GM12891 (cell line): ENCODE measurements around the gene NCAM1.

Experiments
- DNase-seq: peaks from one replicate; pipeline ENCODE4 v3.0.0; 2011; ENCODE audit warnings: low spot score; ENCODE audit not compliant: insufficient read length
- FAIRE-seq: peaks from 2 replicates; lab custom pipeline; 2011; peaks lifted over from hg19 to GRCh38; lab: Jason Lieb, UNC
- PAX5 ChIP-seq: IDR thresholded peaks from 2 replicates; pipeline ENCODE4 v1.6.1; 2011; ENCODE audit warnings: low read length, moderate library complexity, mild to moderate bottlenecking; ENCODE audit not compliant: insufficient read depth, severe bottlenecking
- POLR2A ChIP-seq: IDR thresholded peaks from 2 replicates; pipeline ENCODE4 v1.6.1; 2011; ENCODE audit warnings: low read depth, low read length, control low read depth
- POLR2AphosphoS5 ChIP-seq: IDR thresholded peaks from 2 replicates; pipeline ENCODE4 v1.6.1; 2011; ENCODE audit warnings: low read depth, low read length, control low read depth
- POU2F2 ChIP-seq: IDR thresholded peaks from 2 replicates; pipeline ENCODE4 v1.6.1; 2011; ENCODE audit warnings: low read depth, mild to moderate bottlenecking, control low read depth, low read length, moderate library complexity
- SPI1 ChIP-seq: IDR thresholded peaks from 2 replicates; pipeline ENCODE4 v1.6.1; 2011; ENCODE audit warnings: low read depth, low read length, control low read depth
- TAF1 ChIP-seq: IDR thresholded peaks from 2 replicates; pipeline ENCODE4 v1.6.1; 2011; ENCODE audit warnings: low read depth, low read length, control low read depth

Gene NCAM1

GRCh38 chr11:113119966-113120736, 158.9 kb downstream of the NCAM1 start:
- FAIRE-seq = no peak
- no peak for DNase-seq

DNA sequence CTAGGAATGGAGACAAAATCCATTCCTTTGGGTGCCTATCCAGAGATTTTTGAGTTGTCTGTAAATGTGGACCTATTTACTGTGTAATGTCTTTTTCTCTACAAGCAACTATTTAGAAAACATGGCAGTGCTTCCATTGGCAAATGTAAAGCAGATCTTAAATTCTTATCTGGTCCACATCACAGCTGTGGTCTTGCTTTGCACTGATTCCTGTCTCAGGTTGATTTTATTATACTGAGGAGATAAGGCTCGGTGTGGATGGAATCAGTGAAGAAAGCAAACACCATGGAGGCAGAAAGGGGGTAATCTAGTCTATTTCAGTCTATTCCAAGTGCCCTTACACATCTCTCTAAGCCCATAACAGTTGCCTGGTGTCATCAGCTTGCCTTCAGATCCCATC, 160.5 kb downstream of the NCAM1 start:
- TF ChIP-seq POU2F2 (no peak), POLR2A (no peak), PAX5 (no peak), TAF1 (no peak), SPI1 (no peak), POLR2AphosphoS5 (no peak)
- DNase-seq (no peak), FAIRE-seq (no peak)

More at GRCh38 chr11:113119966-113120736, 158.9 kb downstream of the NCAM1 start:
- TF ChIP-seq POLR2AphosphoS5 (no peak), POLR2A (no peak), TAF1 (no peak), PAX5 (no peak), POU2F2 (no peak), SPI1 (no peak)

DNA sequence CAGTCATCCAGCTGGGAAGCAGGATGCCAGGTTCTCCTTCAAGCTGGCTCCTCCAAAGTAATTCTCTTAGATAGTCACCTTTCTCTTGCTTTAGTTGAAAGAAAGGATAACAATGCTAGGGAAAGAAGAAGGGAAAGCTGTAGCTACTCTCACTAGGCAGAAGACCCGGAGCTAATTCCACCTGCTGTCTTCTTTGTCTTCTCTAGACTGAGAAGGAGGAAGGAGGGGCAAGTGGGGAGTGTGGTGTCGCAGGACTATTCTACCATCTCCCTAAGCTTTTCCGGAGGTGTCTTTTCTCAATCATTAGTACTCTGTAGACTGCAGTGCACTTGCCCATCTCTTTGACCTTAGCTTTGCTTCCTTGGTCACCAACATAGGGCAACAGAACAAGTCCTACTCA, 162.8 kb downstream of the NCAM1 start:
- no peak for TF ChIP-seq POU2F2
- TF ChIP-seq PAX5 = no peak
- TF ChIP-seq POLR2A = no peak
- TF ChIP-seq TAF1 = no peak
- TF ChIP-seq POLR2AphosphoS5 = no peak
- TF ChIP-seq SPI1 = no peak
- DNase-seq (no peak), FAIRE-seq (no peak)

GRCh38 chr11:113124578-113124977, 163.4 kb downstream of the NCAM1 start:
- TF ChIP-seq PAX5 = no peak
- TF ChIP-seq POLR2AphosphoS5 = no peak
- no peak for TF ChIP-seq POLR2A
- no peak for TF ChIP-seq SPI1
- TF ChIP-seq TAF1 = no peak
- no peak for FAIRE-seq

DNA sequence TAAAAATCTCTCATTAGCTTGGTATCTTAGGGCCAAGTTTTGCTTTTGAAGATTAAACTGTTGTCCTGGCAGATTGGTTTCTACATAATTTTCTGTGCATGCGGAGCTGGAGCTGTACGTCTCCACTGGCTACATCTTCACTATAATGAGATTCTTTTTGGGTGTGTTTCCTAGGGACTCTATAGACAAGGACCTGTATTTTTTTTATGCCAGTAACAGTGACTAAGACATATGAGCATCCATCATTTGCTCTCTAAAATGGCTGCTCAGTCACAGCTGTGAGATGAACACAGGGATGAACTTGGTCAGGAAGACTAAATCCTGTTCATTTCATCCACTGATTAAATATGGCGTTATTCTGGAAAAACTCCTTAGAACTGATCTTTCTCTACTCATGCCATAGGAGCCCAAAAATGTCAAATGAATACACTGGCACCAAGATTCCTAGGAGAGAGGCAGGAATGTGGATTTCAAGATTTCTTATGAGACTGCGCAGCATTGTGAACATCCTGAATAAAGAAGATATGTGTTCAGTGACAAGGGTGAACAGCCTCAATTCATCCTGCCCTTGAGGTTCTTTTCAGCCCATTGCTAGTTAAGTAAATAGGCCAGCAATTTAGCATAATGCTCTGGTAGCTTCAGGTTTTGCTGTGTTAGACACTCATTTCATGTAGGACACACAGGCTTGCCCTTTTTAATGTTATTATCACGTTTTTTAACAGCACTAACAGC, 168.2 kb downstream of the NCAM1 start:
- no peak for DNase-seq
- TF ChIP-seq PAX5 = no peak
- no peak for TF ChIP-seq POU2F2
- TF ChIP-seq SPI1 = no peak
- TF ChIP-seq POLR2AphosphoS5 = no peak
- no peak for TF ChIP-seq POLR2A
- no peak for TF ChIP-seq TAF1
- FAIRE-seq = no peak

More at GRCh38 chr11:113124578-113124977, 163.4 kb downstream of the NCAM1 start:
- DNase-seq = no peak

GRCh38 chr11:113131036-113131775, 170.0 kb downstream of the NCAM1 start:
- FAIRE-seq (no peak), DNase-seq (no peak)
- TF ChIP-seq TAF1 (no peak), POU2F2 (no peak), SPI1 (no peak), POLR2A (no peak), PAX5 (no peak), POLR2AphosphoS5 (no peak)

DNA sequence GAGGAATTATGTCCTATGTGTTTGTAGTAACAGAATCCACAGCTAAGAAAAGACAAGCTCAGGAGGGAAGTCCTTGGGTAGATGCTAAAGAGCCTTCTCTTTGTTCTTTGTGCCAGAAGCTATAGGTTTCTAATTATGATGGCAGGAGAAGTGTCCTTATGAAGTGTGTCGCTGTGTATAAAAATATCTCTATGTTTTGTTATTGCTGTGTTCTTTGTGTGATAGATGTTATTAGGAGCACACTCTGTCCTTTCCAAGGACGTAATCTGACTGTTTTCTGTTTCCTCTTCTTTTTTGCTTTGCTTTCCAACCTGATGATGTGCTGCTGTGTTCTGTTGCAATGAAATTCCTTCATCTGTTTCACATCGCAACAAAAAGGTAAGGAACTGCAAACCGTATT, 171.9 kb downstream of the NCAM1 start:
- no peak for FAIRE-seq

DNA sequence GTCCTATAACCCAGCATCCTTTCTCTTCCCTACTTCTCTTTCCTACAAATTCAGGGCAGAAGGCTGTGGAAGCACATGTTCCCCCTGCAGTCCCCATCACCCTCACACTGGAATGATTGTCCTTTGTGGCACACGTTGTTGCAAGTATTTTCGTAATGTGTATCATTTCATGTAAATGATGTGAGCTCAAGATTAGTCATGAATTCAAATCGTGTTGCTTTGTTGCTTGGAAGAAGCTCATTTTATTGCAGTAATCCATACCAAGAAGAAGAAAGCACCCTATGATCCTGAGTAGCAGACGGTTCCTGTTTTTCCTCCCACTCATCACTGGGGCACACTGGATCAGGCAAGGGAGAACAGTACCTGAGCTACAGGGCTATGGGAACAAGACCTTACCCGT, 173.4 kb downstream of the NCAM1 start:
- FAIRE-seq = no peak

More for the DNA sequence above, 171.9 kb downstream of the NCAM1 start:
- DNase-seq = no peak
- no peak for TF ChIP-seq POLR2A
- no peak for TF ChIP-seq TAF1
- TF ChIP-seq POU2F2 = no peak
- no peak for TF ChIP-seq PAX5
- TF ChIP-seq POLR2AphosphoS5 = no peak
- no peak for TF ChIP-seq SPI1

GRCh38 chr11:113137713-113138529, 176.7 kb downstream of the NCAM1 start:
- TF ChIP-seq POLR2AphosphoS5 (no peak), TAF1 (no peak)
- FAIRE-seq (no peak), DNase-seq (no peak)

More for the DNA sequence above, 173.4 kb downstream of the NCAM1 start:
- no peak for DNase-seq
- TF ChIP-seq POLR2AphosphoS5 (no peak), POLR2A (no peak), PAX5 (no peak)
